ENCODE measurements around the gene CCL7.
"Not testable (repeated sequence)": the region's sequence is repeated elsewhere in the genome, so short reads cannot be mapped to it uniquely, and the experiment has no call there.

The CCL7 gene

GRCh38 chr17:34269969-34270368 is at the start of gene CCL7:
CCL7 (plus strand) TSS chr17:34270221; CDS start chr17:34270291, 70 bp downstream.
- peak; percentile 57 for DNase-seq

- DNase-seq, result no peak
Measured at GRCh38 chr17:34220752-34221395, 49.1 kb upstream of the CCL7 start.

- no peak for DNase-seq
Measured at GRCh38 chr17:34221411-34221810, 48.6 kb upstream of the CCL7 start.

GRCh38 chr17:34222722-34223497 is 47.1 kb upstream of the CCL7 start:
- no peak for DNase-seq

- DNase-seq, result no peak
Measured at GRCh38 chr17:34225046-34225445, 45.0 kb upstream of the CCL7 start.

GRCh38 chr17:34226011-34226743 is 43.8 kb upstream of the CCL7 start:
- DNase-seq, result peak; percentile 48

- no peak for DNase-seq
Measured at GRCh38 chr17:34226744-34227034, 43.3 kb upstream of the CCL7 start.

GRCh38 chr17:34227293-34227692 is 42.7 kb upstream of the CCL7 start:
- not testable (repeated sequence) for DNase-seq

- no peak for DNase-seq
Measured at GRCh38 chr17:34227707-34228106, 42.3 kb upstream of the CCL7 start.

- DNase-seq, result no peak
Measured at GRCh38 chr17:34228781-34229180, 41.2 kb upstream of the CCL7 start.

- no peak for DNase-seq
Measured at GRCh38 chr17:34230342-34230741, 39.7 kb upstream of the CCL7 start.

GRCh38 chr17:34234616-34235015 is 35.4 kb upstream of the CCL7 start:
- no peak for DNase-seq

- DNase-seq, result no peak
Measured at GRCh38 chr17:34235389-34236028, 34.5 kb upstream of the CCL7 start.

- no peak for DNase-seq
Measured at GRCh38 chr17:34236281-34236892, 33.6 kb upstream of the CCL7 start.

GRCh38 chr17:34237458-34237857 is 32.6 kb upstream of the CCL7 start:
- no peak for DNase-seq

- no peak for DNase-seq
Measured at GRCh38 chr17:34241062-34241461, 29.0 kb upstream of the CCL7 start.

GRCh38 chr17:34242587-34243363 is 27.2 kb upstream of the CCL7 start:
- DNase-seq, result no peak

- DNase-seq, result no peak
Measured at GRCh38 chr17:34243364-34244320, 26.4 kb upstream of the CCL7 start.

GRCh38 chr17:34245351-34245905 is 24.6 kb upstream of the CCL7 start:
- DNase-seq, result no peak

- no peak for DNase-seq
Measured at GRCh38 chr17:34246446-34246845, 23.6 kb upstream of the CCL7 start.

GRCh38 chr17:34246881-34247280 is 23.1 kb upstream of the CCL7 start:
- no peak for DNase-seq

Data from fibroblast of skin of right biceps (primary cell).